Neural progenitor cell (in vitro differentiated cells): ENCODE results near the gene EXOSC1. TPM values are rescaled to one million over a fixed set of nuclear protein-coding genes. Genes with fewer than 3 reads are reported as not detected.

Experiments
- DNase-seq: peaks from one replicate; pipeline ENCODE4 v3.0.0-alpha.2; 2016; ENCODE audit warnings: low spot score
- H2AFZ ChIP-seq: fragments of 200-600 bp; sonication (generic); replicated peaks from 2 replicates; pipeline ENCODE4 v1.6.1; 2016; ENCODE audit warnings: antibody characterized with exemption
- H3F3A ChIP-seq: fragments of 200-600 bp; sonication (generic); 2 replicates; pipeline ENCODE4 v1.6.1; 2016; ENCODE audit warnings: antibody characterized with exemption, low read depth
- H3K27ac ChIP-seq: fragments of 200-600 bp; sonication (generic); 2 replicates; pipeline ENCODE4 v1.5.1; 2016; ENCODE audit warnings: mild to moderate bottlenecking
- H3K27me3 ChIP-seq: fragments of 200-600 bp; sonication (generic); 2 replicates; pipeline ENCODE4 v1.6.1; 2016; ENCODE audit warnings: mild to moderate bottlenecking, moderate library complexity
- H3K36me3 ChIP-seq: fragments of 200-600 bp; sonication (generic); 2 replicates; pipeline ENCODE4 v1.5.1; 2016
- H3K4me1 ChIP-seq: fragments of 200-600 bp; sonication (generic); 2 replicates; pipeline ENCODE4 v1.6.1; 2016; ENCODE audit warnings: mixed run types
- H3K4me2 ChIP-seq: fragments of 200-600 bp; sonication (generic); 2 replicates; pipeline ENCODE4 v1.6.1; 2016
- H3K4me3 ChIP-seq: fragments of 200-600 bp; sonication (generic); 2 replicates; pipeline ENCODE4 v1.5.1; 2016
- H3K79me2 ChIP-seq: fragments of 200-600 bp; sonication (generic); 2 replicates; pipeline ENCODE4 v1.6.1; 2016; ENCODE audit warnings: low read depth
- H3K9ac ChIP-seq: fragments of 200-600 bp; sonication (generic); 2 replicates; pipeline ENCODE4 v1.6.1; 2016
- H3K9me3 ChIP-seq: fragments of 200-600 bp; sonication (generic); 2 replicates; pipeline ENCODE4 v1.5.1; 2016; ENCODE audit warnings: low read depth
- H4K20me1 ChIP-seq: fragments of 200-600 bp; sonication (generic); 2 replicates; pipeline ENCODE4 v1.6.1; 2016; ENCODE audit warnings: low read depth
- H3K27ac Mint-ChIP-seq: 3 replicates; pipeline ENCODE4 v1.8.0; 2021; ENCODE audit warnings: mixed read lengths
- H3K27me3 Mint-ChIP-seq: 2 replicates; pipeline ENCODE4 v1.8.0; 2022; ENCODE audit warnings: low read depth, mild to moderate bottlenecking, inconsistent platforms, moderate library complexity, mixed read lengths; ENCODE audit not compliant: insufficient read depth
- H3K36me3 Mint-ChIP-seq: 3 replicates; pipeline ENCODE4 v1.8.0; 2021; ENCODE audit warnings: mixed read lengths
- H3K4me1 Mint-ChIP-seq: 3 replicates; pipeline ENCODE4 v1.8.0; 2021; ENCODE audit warnings: mixed read lengths
- H3K4me3 Mint-ChIP-seq: 3 replicates; pipeline ENCODE4 v1.8.0; 2021; ENCODE audit warnings: mild to moderate bottlenecking, moderate library complexity, mixed read lengths
- H3K9me3 Mint-ChIP-seq: 3 replicates; pipeline ENCODE4 v1.8.0; 2020; ENCODE audit warnings: mixed read lengths
- EZH2 ChIP-seq: fragments of 200-600 bp; sonication (generic); IDR thresholded peaks from 2 replicates; pipeline ENCODE4 v1.6.1; 2017; ENCODE audit warnings: antibody characterized with exemption, mild to moderate bottlenecking, moderate library complexity
- EZH2phosphoT487 ChIP-seq: fragments of 200-600 bp; sonication (generic); IDR thresholded peaks from 2 replicates; pipeline ENCODE4 v1.6.1; 2017; ENCODE audit warnings: antibody characterized with exemption
- total RNA-seq: library from RNA; depleted of rRNA; stranded (reverse); fragments of >200 nt; gene quantifications from 2 replicates; pipeline ENCODE4 v1.2.3, GENCODE V29; 2015; ENCODE audit warnings: low replicate concordance
- TF ChIP-seq, protein P1 (sequence below): fragments of 200-600 bp; sonication (generic); IDR thresholded peaks from 2 replicates; pipeline ENCODE4 v1.5.1; 2017; ENCODE audit warnings: antibody characterized with exemption, mild to moderate bottlenecking

Gene EXOSC1
- total RNA-seq, 1 donor from 2014 or later: 72.6 TPM

DNA sequence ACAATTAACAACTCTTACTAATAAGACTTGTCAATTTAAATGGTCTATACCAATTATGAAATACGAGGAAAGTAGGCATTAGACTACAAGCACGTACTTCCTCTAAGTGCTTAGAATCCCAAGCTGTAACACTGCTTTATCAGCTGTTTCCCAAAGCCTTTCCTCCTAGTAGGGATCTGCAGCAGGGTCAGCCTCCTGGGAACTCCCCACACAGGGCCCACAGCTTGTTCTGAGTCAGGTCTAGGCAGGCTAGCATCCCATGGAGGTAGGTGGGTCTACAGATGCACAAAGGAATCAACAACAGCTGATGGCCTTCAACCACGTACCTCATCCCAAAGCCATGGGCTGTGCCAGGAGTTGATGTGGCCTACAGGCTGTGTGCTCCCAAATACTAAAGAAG is 37.7 kb upstream of the EXOSC1 start:
- H3K4me1 Mint-ChIP-seq: peaks cover 6% of the 10 kb centered on the region
- peaks cover 15% of the 10 kb centered on the region for H3K36me3 Mint-ChIP-seq
- no peak overlapping the region for H3K4me2 ChIP-seq
- no peak overlapping the region for H3K4me3 Mint-ChIP-seq
- H3K27me3 Mint-ChIP-seq: peaks cover 2% of the 10 kb centered on the region
- H3K27ac Mint-ChIP-seq: no peak overlapping the region
- H3F3A ChIP-seq: peaks cover 19% of the 10 kb centered on the region
- TF ChIP-seq EZH2 (no peak), EZH2phosphoT487 (no peak)
- TF ChIP-seq, protein P1, sequence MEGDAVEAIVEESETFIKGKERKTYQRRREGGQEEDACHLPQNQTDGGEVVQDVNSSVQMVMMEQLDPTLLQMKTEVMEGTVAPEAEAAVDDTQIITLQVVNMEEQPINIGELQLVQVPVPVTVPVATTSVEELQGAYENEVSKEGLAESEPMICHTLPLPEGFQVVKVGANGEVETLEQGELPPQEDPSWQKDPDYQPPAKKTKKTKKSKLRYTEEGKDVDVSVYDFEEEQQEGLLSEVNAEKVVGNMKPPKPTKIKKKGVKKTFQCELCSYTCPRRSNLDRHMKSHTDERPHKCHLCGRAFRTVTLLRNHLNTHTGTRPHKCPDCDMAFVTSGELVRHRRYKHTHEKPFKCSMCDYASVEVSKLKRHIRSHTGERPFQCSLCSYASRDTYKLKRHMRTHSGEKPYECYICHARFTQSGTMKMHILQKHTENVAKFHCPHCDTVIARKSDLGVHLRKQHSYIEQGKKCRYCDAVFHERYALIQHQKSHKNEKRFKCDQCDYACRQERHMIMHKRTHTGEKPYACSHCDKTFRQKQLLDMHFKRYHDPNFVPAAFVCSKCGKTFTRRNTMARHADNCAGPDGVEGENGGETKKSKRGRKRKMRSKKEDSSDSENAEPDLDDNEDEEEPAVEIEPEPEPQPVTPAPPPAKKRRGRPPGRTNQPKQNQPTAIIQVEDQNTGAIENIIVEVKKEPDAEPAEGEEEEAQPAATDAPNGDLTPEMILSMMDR: no peak
- peak overlapping the region; percentile 21 for H3K9ac ChIP-seq
- peaks cover 31% of the 10 kb centered on the region for H4K20me1 ChIP-seq
- H3K27ac ChIP-seq: no peak overlapping the region
- H3K27me3 ChIP-seq: no peaks in the 10 kb centered on the region
- no peak for DNase-seq
- H3K4me3 ChIP-seq: no peak overlapping the region
- no peak overlapping the region for H2AFZ ChIP-seq
- H3K4me1 ChIP-seq: peaks cover 9% of the 10 kb centered on the region
- peaks cover 66% of the 10 kb centered on the region for H3K79me2 ChIP-seq
- no peaks in the 10 kb centered on the region for H3K9me3 ChIP-seq
- H3K36me3 ChIP-seq: peaks cover 8% of the 10 kb centered on the region
- no peaks in the 10 kb centered on the region for H3K9me3 Mint-ChIP-seq

DNA sequence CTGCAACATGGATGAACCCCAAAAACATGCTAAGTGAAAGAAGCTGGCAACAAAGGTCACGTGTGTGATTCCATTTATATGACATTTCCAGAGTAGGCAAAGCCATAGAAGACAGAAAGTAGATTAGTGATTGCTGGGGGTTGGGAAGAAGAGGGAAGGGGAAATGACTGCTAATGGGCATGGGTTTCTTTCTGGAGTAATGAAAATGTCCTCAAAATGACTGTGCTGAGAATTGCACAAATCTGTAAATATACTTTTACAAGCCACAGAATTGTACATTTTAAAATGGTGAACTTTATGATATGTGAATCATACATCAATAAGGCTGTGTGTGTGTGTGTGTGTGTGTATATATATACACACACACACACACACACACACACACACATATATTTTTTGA is 36.6 kb upstream of the EXOSC1 start:
- Mint-ChIP-seq H3K27me3 (peaks cover 2% of the 10 kb centered on the region), H3K36me3 (peaks cover 20% of the 10 kb centered on the region), H3K27ac (no peak overlapping the region), H3K4me1 (peaks cover 6% of the 10 kb centered on the region), H3K9me3 (no peaks in the 10 kb centered on the region), H3K4me3 (no peak overlapping the region)
- peaks cover 19% of the 10 kb centered on the region for H3F3A ChIP-seq
- peaks cover 31% of the 10 kb centered on the region for H4K20me1 ChIP-seq
- no peak for DNase-seq
- H3K4me2 ChIP-seq: no peak overlapping the region
- H2AFZ ChIP-seq: no peak overlapping the region
- peaks cover 9% of the 10 kb centered on the region for H3K4me1 ChIP-seq
- H3K27ac ChIP-seq: no peak overlapping the region
- peaks cover 55% of the 10 kb centered on the region for H3K79me2 ChIP-seq
- TF ChIP-seq, protein P1: no peak
- TF ChIP-seq EZH2phosphoT487: no peak
- TF ChIP-seq EZH2: no peak
- H3K9ac ChIP-seq: no peak overlapping the region
- H3K9me3 ChIP-seq: no peaks in the 10 kb centered on the region
- no peaks in the 10 kb centered on the region for H3K27me3 ChIP-seq
- peaks cover 4% of the 10 kb centered on the region for H3K36me3 ChIP-seq
- H3K4me3 ChIP-seq: no peak overlapping the region

DNA sequence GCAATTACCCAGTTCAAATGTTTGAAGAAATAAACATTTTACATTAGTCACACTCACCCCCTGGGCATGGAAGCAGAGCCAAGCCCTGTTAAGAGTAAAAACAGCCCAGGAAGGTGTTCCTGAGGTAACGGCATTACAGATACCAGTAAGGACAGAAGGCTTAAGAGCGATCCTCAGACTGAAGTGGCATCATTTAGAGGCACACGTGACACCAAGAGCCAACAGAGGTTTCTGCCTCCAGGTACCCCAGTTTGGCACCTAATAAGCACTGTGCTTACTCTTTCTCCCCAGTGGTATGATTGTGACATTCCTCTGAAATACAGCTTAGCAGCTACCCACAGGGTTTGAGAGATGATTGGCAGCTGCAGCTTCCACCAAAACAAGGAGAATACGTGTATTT is 35.3 kb upstream of the EXOSC1 start:
- Histone ChIP-seq H3K4me3 (no peak overlapping the region), H3K9me3 (no peaks in the 10 kb centered on the region), H2AFZ (no peak overlapping the region), H3F3A (peaks cover 14% of the 10 kb centered on the region), H3K36me3 (peaks cover 4% of the 10 kb centered on the region), H3K9ac (no peak overlapping the region), H4K20me1 (peaks cover 25% of the 10 kb centered on the region), H3K4me1 (peaks cover 9% of the 10 kb centered on the region), H3K79me2 (peaks cover 42% of the 10 kb centered on the region), H3K27ac (no peak overlapping the region), H3K27me3 (no peaks in the 10 kb centered on the region), H3K4me2 (no peak overlapping the region)
- no peak for DNase-seq
- TF ChIP-seq EZH2 (no peak), EZH2phosphoT487 (no peak)
- TF ChIP-seq, protein P1: no peak
- Mint-ChIP-seq H3K4me3 (no peak overlapping the region), H3K4me1 (peaks cover 6% of the 10 kb centered on the region), H3K27ac (no peak overlapping the region), H3K27me3 (peaks cover 2% of the 10 kb centered on the region), H3K9me3 (no peaks in the 10 kb centered on the region), H3K36me3 (peaks cover 31% of the 10 kb centered on the region)
